DOHH2 (cell line): ENCODE measurements around the gene RABGAP1L.

Source experiments
- H3F3A ChIP-seq: fragments of 200-600 bp; sonication (generic), shearing (Covaris generic); 2 replicates; pipeline ENCODE4 v1.6.0; 2016; ENCODE audit warnings: antibody characterized with exemption, mild to moderate bottlenecking; ENCODE audit not compliant: control insufficient read depth, insufficient read depth
- H3K27ac ChIP-seq: fragments of 200-600 bp; sonication (generic); 2 replicates; pipeline ENCODE4 v1.5.1; 2014; ENCODE audit warnings: low read depth, mild to moderate bottlenecking, low read length, moderate library complexity
- H3K27me3 ChIP-seq: fragments of 200-600 bp; sonication (generic); 2 replicates; pipeline ENCODE4 v1.6.1; 2014; ENCODE audit warnings: mild to moderate bottlenecking, low read length, mixed read lengths; ENCODE audit not compliant: control insufficient read depth
- H3K36me3 ChIP-seq: fragments of 200-600 bp; sonication (generic); 2 replicates; pipeline ENCODE4 v1.6.1; 2014; ENCODE audit warnings: mild to moderate bottlenecking, low read length, moderate library complexity, mixed read lengths; ENCODE audit not compliant: control insufficient read depth
- H3K4me1 ChIP-seq: fragments of 200-600 bp; sonication (generic); 2 replicates; pipeline ENCODE4 v1.6.1; 2014; ENCODE audit warnings: mild to moderate bottlenecking, low read length, mixed read lengths; ENCODE audit not compliant: control insufficient read depth
- H3K4me2 ChIP-seq: fragments of 200-600 bp; sonication (generic); 2 replicates; pipeline ENCODE4 v1.6.0; 2014; ENCODE audit warnings: mild to moderate bottlenecking, low read length, moderate library complexity
- H3K4me3 ChIP-seq: fragments of 200-600 bp; sonication (generic); 2 replicates; pipeline ENCODE4 v1.5.1; 2014; ENCODE audit warnings: mild to moderate bottlenecking, low read length, mixed read lengths
- H3K79me2 ChIP-seq: fragments of 200-600 bp; sonication (generic); 2 replicates; pipeline ENCODE4 v1.6.1; 2014; ENCODE audit warnings: mild to moderate bottlenecking, low read length, mixed read lengths; ENCODE audit not compliant: control insufficient read depth
- H3K9me2 ChIP-seq: fragments of 200-600 bp; sonication (generic); replicated peaks from 2 replicates; pipeline ENCODE4 v1.6.1; 2014; ENCODE audit warnings: mild to moderate bottlenecking, low read length, mixed read lengths; ENCODE audit not compliant: control insufficient read depth
- H3K9me3 ChIP-seq: fragments of 200-600 bp; sonication (generic); 2 replicates; pipeline ENCODE4 v1.6.1; 2014; ENCODE audit warnings: antibody characterized with exemption, low read length, mixed read lengths; ENCODE audit not compliant: control insufficient read depth, insufficient read depth
- H4K20me1 ChIP-seq: fragments of 200-600 bp; sonication (generic); 2 replicates; pipeline ENCODE4 v1.6.0; 2014; ENCODE audit warnings: low read depth, mild to moderate bottlenecking, antibody characterized with exemption, low read length, moderate library complexity; ENCODE audit not compliant: control insufficient read depth, insufficient read depth
- CTCF ChIP-seq: fragments of 200-600 bp; sonication (generic); IDR thresholded peaks from one replicate; pipeline ENCODE4 v1.5.1; 2014; ENCODE audit warnings: antibody characterized with exemption, mild to moderate bottlenecking, low read depth, low read length; ENCODE audit not compliant: poor library complexity, severe bottlenecking
- EZH2phosphoT487 ChIP-seq: fragments of 200-600 bp; sonication (generic); IDR thresholded peaks from 2 replicates; pipeline ENCODE4 v1.6.1; 2017; ENCODE audit warnings: borderline replicate concordance, mild to moderate bottlenecking, antibody characterized with exemption, low read length, moderate library complexity, mixed read lengths

The RABGAP1L gene

DNA sequence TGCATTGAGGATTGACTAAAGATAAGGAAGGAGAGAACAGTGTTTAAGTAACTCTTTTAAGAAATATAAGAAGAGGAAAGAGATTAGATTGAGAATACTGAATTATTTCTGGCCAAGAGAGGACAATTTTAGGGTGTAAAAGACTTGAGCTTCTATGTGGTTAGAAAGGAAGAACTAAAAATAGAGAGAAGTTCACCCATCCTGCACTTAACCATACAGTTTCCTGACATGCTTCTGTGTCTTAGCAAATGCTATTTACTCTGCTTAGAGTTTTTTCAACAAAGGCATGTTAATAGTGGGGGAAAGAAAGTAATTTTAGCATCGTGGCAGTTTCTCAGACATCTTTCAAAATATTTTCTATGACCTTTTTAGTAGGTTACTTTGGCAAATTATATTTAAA lies 165.6 kb downstream of the RABGAP1L start:
- Histone ChIP-seq H3K36me3 (peaks cover 70% of the 10 kb centered on the region), H3K9me2 (no peaks in the 10 kb centered on the region), H3F3A (0 out of 2 replicates have a peak, but pooled peaks cover 7% of the 10 kb centered on the region), H3K79me2 (peaks cover 51% of the 10 kb centered on the region), H3K27ac (peak overlapping the region; percentile 64), H3K9me3 (peaks cover 52% of the 10 kb centered on the region), H3K4me3 (peak overlapping the region; percentile 46), H3K27me3 (no peaks in the 10 kb centered on the region), H3K4me2 (peak overlapping the region; percentile 43), H3K4me1 (peaks cover 38% of the 10 kb centered on the region), H4K20me1 (no peaks in the 10 kb centered on the region)
- TF ChIP-seq EZH2phosphoT487 (no peak), CTCF (no peak)

GRCh38 chr1:174326278-174326677 lies 167.0 kb downstream of the RABGAP1L start:
- Histone ChIP-seq H4K20me1 (no peaks in the 10 kb centered on the region), H3K9me3 (peaks cover 39% of the 10 kb centered on the region), H3K9me2 (no peaks in the 10 kb centered on the region), H3K27me3 (no peaks in the 10 kb centered on the region), H3K27ac (no peak overlapping the region), H3K36me3 (peaks cover 63% of the 10 kb centered on the region), H3K4me1 (peaks cover 41% of the 10 kb centered on the region), H3K79me2 (peaks cover 43% of the 10 kb centered on the region), H3F3A (0 out of 2 replicates have a peak, but pooled peaks cover 7% of the 10 kb centered on the region), H3K4me2 (no peak overlapping the region), H3K4me3 (no peak overlapping the region)
- TF ChIP-seq CTCF = no peak

GRCh38 chr1:174333437-174333836 lies 174.1 kb downstream of the RABGAP1L start:
- Histone ChIP-seq H3K9me3 (no peaks in the 10 kb centered on the region), H3K9me2 (no peaks in the 10 kb centered on the region), H3K4me2 (no peak overlapping the region), H3K27ac (no peak overlapping the region), H3K79me2 (peaks cover 56% of the 10 kb centered on the region), H3K4me1 (peaks cover 36% of the 10 kb centered on the region), H3F3A (0 out of 2 replicates have a peak, but pooled peaks cover 7% of the 10 kb centered on the region), H4K20me1 (no peaks in the 10 kb centered on the region), H3K27me3 (no peaks in the 10 kb centered on the region), H3K4me3 (no peak overlapping the region), H3K36me3 (peaks cover 25% of the 10 kb centered on the region)
- TF ChIP-seq EZH2phosphoT487 = no peak
- TF ChIP-seq CTCF = no peak
